WTC11 (cell line): ENCODE results near the gene ELMO1. TPM values are rescaled to one million over a fixed set of nuclear protein-coding genes. Genes with fewer than 3 reads are reported as not detected.

Source experiments
- ATAC-seq: fragments of 200-7000 bp; cut with Tn5 transposase; 2 replicates; pipeline ENCODE4 v1.10.0; 2021; ENCODE audit warnings: mild to moderate bottlenecking, moderate library complexity
- CTCF ChIA-PET: fragments of 300-600 bp; sonication (Branson Sonifier 250); formaldehyde crosslinking; loops from one replicate; lab custom pipeline; 2021; ENCODE audit warnings: antibody characterized with exemption; lab: Charles Lee
- POLR2A ChIA-PET: fragments of 350-600 bp; sonication (Branson Sonifier 250); formaldehyde crosslinking; loops from one replicate; lab custom pipeline; 2021; ENCODE audit warnings: antibody characterized with exemption; lab: Charles Lee
- DNase-seq: peaks from one replicate; pipeline ENCODE4 v3.0.0; 2021; ENCODE audit warnings: low spot score
- H3K27ac Mint-ChIP-seq: 2 replicates; pipeline ENCODE4 v1.8.0; 2021; ENCODE audit warnings: mixed read lengths
- H3K27me3 Mint-ChIP-seq: 2 replicates; pipeline ENCODE4 v1.8.0; 2021; ENCODE audit warnings: low read depth, mild to moderate bottlenecking, moderate library complexity, mixed read lengths
- H3K36me3 Mint-ChIP-seq: 2 replicates; pipeline ENCODE4 v1.8.0; 2021; ENCODE audit warnings: mixed read lengths
- H3K4me1 Mint-ChIP-seq: 2 replicates; pipeline ENCODE4 v1.8.0; 2022; ENCODE audit warnings: mixed read lengths
- H3K4me3 Mint-ChIP-seq: 2 replicates; pipeline ENCODE4 v1.8.0; 2021; ENCODE audit warnings: mild to moderate bottlenecking, moderate library complexity, mixed read lengths
- H3K9me3 Mint-ChIP-seq: 2 replicates; pipeline ENCODE4 v1.8.0; 2021; ENCODE audit warnings: mixed read lengths
- EMX1 ChIP-seq: fragments of 250-450 bp; sonication (Bioruptor Pico); IDR thresholded peaks from 2 replicates; pipeline ENCODE4 v1.8.0; 2021; ENCODE audit warnings: mild to moderate bottlenecking
- ETV6 ChIP-seq: sonication (generic); formaldehyde crosslinking; IDR thresholded peaks from 2 replicates; pipeline ENCODE4 v1.8.1; 2022; ENCODE audit warnings: mild to moderate bottlenecking, missing genetic modification reagents
- FOXK1 ChIP-seq: sonication (generic); formaldehyde crosslinking; IDR thresholded peaks from 2 replicates; pipeline ENCODE4 v1.8.0; 2022; ENCODE audit warnings: mild to moderate bottlenecking, moderate library complexity, missing genetic modification reagents
- FOXP1 ChIP-seq: sonication (generic); formaldehyde crosslinking; IDR thresholded peaks from 2 replicates; pipeline ENCODE4 v1.8.0; 2022; ENCODE audit warnings: missing genetic modification reagents, mild to moderate bottlenecking, moderate library complexity, borderline replicate concordance
- GTF2I ChIP-seq: fragments of 250-450 bp; sonication (Bioruptor Pico); conservative IDR thresholded peaks from 2 replicates; pipeline ENCODE4 v1.4.0; 2021; ENCODE audit warnings: mild to moderate bottlenecking
- MYBL2 ChIP-seq: sonication (generic); formaldehyde crosslinking; IDR thresholded peaks from 2 replicates; pipeline ENCODE4 v1.8.1; 2023; ENCODE audit warnings: mild to moderate bottlenecking, moderate library complexity, missing genetic modification reagents
- NR2C2 ChIP-seq: sonication (generic); formaldehyde crosslinking; IDR thresholded peaks from 2 replicates; pipeline ENCODE4 v1.8.0; 2022; ENCODE audit warnings: mild to moderate bottlenecking, missing genetic modification reagents
- SMAD4 ChIP-seq: sonication (generic); formaldehyde crosslinking; IDR thresholded peaks from 2 replicates; pipeline ENCODE4 v1.8.0; 2022; ENCODE audit warnings: mild to moderate bottlenecking, missing genetic modification reagents
- SP1 ChIP-seq: sonication (generic); formaldehyde crosslinking; conservative IDR thresholded peaks from 2 replicates; pipeline ENCODE4 v1.8.1; 2022; ENCODE audit warnings: missing genetic modification reagents
- TEAD1 ChIP-seq: sonication (generic); formaldehyde crosslinking; IDR thresholded peaks from 2 replicates; pipeline ENCODE4 v1.8.0; 2022; ENCODE audit warnings: mild to moderate bottlenecking, missing genetic modification reagents
- TEAD4 ChIP-seq: sonication (generic); formaldehyde crosslinking; IDR thresholded peaks from 2 replicates; pipeline ENCODE4 v1.8.0; 2022; ENCODE audit warnings: mild to moderate bottlenecking, missing genetic modification reagents
- USF2 ChIP-seq: sonication (generic); formaldehyde crosslinking; IDR thresholded peaks from 2 replicates; pipeline ENCODE4 v1.8.1; 2023; ENCODE audit warnings: mild to moderate bottlenecking, missing genetic modification reagents, moderate library complexity
- ZBTB43 ChIP-seq: sonication (generic); formaldehyde crosslinking; IDR thresholded peaks from 2 replicates; pipeline ENCODE4 v1.8.1; 2023; ENCODE audit warnings: mild to moderate bottlenecking, missing genetic modification reagents
- ZNF138 ChIP-seq: sonication (generic); formaldehyde crosslinking; conservative IDR thresholded peaks from 2 replicates; pipeline ENCODE4 v1.8.1; 2022; ENCODE audit warnings: mild to moderate bottlenecking, moderate library complexity, missing genetic modification reagents
- ZNF232 ChIP-seq: sonication (generic); formaldehyde crosslinking; IDR thresholded peaks from 2 replicates; pipeline ENCODE4 v1.8.0; 2022; ENCODE audit warnings: mild to moderate bottlenecking, missing genetic modification reagents
- ZNF416 ChIP-seq: fragments of 250-450 bp; sonication (Bioruptor Pico); IDR thresholded peaks from 2 replicates; pipeline ENCODE4 v1.9.0; 2021; ENCODE audit warnings: mild to moderate bottlenecking, inconsistent platforms
- ZNF512 ChIP-seq: sonication (generic); formaldehyde crosslinking; IDR thresholded peaks from 2 replicates; pipeline ENCODE4 v1.8.1; 2022; ENCODE audit warnings: missing genetic modification reagents, borderline replicate concordance
- total RNA-seq: library from RNA; stranded (reverse); gene quantifications from 3 replicates; pipeline ENCODE4 v1.2.3, GENCODE V29; 2021
- TF ChIP-seq, protein P1 (sequence below): sonication (generic); formaldehyde crosslinking; IDR thresholded peaks from 2 replicates; pipeline ENCODE4 v1.8.1; 2023; ENCODE audit warnings: mild to moderate bottlenecking, missing genetic modification reagents, borderline replicate concordance
- TF ChIP-seq, protein P2 (sequence below): sonication (generic); formaldehyde crosslinking; IDR thresholded peaks from 2 replicates; pipeline ENCODE4 v1.8.0; 2023; ENCODE audit warnings: missing genetic modification reagents
- TF ChIP-seq, protein P3 (sequence below): sonication (generic); formaldehyde crosslinking; IDR thresholded peaks from 2 replicates; pipeline ENCODE4 v1.8.0; 2022; ENCODE audit warnings: mild to moderate bottlenecking, missing genetic modification reagents
- TF ChIP-seq, protein P4 (sequence below): fragments of 250-450 bp; sonication (Bioruptor Pico); IDR thresholded peaks from 2 replicates; pipeline ENCODE4 v2.1.2; 2022; ENCODE audit warnings: mild to moderate bottlenecking, moderate library complexity
- TF ChIP-seq, protein P5 (sequence below): sonication (generic); formaldehyde crosslinking; IDR thresholded peaks from 2 replicates; pipeline ENCODE4 v1.8.0; 2022; ENCODE audit warnings: mild to moderate bottlenecking, missing genetic modification reagents
- TF ChIP-seq, protein P6 (sequence below): sonication (generic); formaldehyde crosslinking; IDR thresholded peaks from 2 replicates; pipeline ENCODE4 v1.8.1; 2022; ENCODE audit warnings: mild to moderate bottlenecking, moderate library complexity, missing genetic modification reagents

Gene ELMO1
- total RNA-seq, 1 experiment from 2014 or later: 19.4 TPM

DNA sequence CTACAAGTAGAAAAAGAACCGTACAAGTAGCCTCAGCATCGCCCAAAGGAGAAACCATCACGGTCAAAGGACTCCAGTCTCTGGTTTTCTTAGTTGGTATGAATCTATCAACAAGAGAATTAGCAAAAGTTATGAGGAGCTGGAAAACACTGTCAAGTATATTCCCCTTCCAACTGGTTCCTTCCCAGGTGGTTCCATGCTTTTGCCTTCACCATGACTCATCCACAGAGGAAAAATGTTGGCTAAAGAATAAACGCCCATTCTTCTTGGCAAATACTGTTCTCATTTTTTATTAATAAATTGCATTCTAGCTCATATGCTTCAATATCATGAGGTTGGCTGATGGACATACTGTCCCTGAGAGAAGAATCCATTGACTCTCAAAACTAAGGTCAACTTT lies 6.4 kb downstream of the ELMO1 start (continued):
- TF ChIP-seq, protein P1, sequence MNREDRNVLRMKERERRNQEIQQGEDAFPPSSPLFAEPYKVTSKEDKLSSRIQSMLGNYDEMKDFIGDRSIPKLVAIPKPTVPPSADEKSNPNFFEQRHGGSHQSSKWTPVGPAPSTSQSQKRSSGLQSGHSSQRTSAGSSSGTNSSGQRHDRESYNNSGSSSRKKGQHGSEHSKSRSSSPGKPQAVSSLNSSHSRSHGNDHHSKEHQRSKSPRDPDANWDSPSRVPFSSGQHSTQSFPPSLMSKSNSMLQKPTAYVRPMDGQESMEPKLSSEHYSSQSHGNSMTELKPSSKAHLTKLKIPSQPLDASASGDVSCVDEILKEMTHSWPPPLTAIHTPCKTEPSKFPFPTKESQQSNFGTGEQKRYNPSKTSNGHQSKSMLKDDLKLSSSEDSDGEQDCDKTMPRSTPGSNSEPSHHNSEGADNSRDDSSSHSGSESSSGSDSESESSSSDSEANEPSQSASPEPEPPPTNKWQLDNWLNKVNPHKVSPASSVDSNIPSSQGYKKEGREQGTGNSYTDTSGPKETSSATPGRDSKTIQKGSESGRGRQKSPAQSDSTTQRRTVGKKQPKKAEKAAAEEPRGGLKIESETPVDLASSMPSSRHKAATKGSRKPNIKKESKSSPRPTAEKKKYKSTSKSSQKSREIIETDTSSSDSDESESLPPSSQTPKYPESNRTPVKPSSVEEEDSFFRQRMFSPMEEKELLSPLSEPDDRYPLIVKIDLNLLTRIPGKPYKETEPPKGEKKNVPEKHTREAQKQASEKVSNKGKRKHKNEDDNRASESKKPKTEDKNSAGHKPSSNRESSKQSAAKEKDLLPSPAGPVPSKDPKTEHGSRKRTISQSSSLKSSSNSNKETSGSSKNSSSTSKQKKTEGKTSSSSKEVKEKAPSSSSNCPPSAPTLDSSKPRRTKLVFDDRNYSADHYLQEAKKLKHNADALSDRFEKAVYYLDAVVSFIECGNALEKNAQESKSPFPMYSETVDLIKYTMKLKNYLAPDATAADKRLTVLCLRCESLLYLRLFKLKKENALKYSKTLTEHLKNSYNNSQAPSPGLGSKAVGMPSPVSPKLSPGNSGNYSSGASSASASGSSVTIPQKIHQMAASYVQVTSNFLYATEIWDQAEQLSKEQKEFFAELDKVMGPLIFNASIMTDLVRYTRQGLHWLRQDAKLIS (CRISPR knock-in tag): no peak
- TF ChIP-seq ZNF416 (CRISPR knock-in tag) (no peak), SP1 (CRISPR knock-in tag) (no peak), MYBL2 (CRISPR knock-in tag) (no peak), ZNF512 (no peak)

DNA sequence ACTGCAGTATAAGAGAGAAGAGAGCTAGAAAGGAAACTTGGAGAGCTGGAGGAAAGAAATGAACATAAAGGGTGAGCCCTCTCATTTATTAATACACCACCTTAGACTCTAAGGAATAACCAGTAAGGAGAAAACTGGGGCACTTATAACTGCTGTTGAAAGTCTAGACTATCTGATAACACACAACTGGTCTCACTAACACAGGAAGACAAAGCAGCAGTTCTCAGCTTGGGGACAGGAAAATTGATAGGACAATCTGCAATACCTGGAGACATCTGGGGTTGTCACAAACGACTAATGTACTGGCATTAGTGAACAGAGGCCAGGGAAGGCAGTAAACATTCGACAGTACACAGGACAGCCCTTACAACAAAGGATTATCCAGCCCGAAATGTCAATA lies 6.8 kb downstream of the ELMO1 start:
- Mint-ChIP-seq H3K27ac (no peak overlapping the region), H3K4me3 (no peak overlapping the region), H3K36me3 (no peaks in the 10 kb centered on the region)
- POLR2A ChIA-PET: no interaction called here
- TF ChIP-seq ZBTB43 (no peak), FOXP1 (CRISPR knock-in tag) (no peak)
- TF ChIP-seq, all 79 proteins: peak for 0
- ATAC-seq (no peak), DNase-seq (no peak)
- CTCF ChIA-PET: no interaction called here
- Mint-ChIP-seq H3K27me3 (peaks cover 3% of the 10 kb centered on the region), H3K9me3 (no peaks in the 10 kb centered on the region), H3K4me1 (peaks cover 25% of the 10 kb centered on the region)

DNA sequence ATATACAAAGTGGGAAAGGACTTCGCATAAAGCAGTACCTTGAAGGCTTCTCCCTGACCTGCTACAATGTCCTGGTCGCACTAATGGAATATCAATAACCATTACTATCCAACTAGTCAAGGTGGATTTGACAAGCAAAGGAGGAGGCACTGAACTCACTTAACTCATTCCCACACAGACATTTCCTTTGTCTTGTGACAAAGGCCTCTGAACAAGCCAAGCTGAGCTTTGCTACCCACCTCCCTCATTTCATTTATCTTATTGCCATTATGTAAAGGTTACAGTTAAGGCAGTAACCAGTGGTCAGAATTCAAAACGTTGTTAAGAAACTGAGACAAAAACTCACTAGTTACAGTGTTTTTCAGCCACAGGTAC lies 7.3 kb downstream of the ELMO1 start:
- DNase-seq: no peak
- no peak for ATAC-seq
- peaks cover 21% of the 10 kb centered on the region for H3K4me1 Mint-ChIP-seq
- no peaks in the 10 kb centered on the region for H3K9me3 Mint-ChIP-seq
- no peak overlapping the region for H3K4me3 Mint-ChIP-seq
- CTCF ChIA-PET: no interaction called here
- H3K27ac Mint-ChIP-seq: no peak overlapping the region
- no peaks in the 10 kb centered on the region for H3K36me3 Mint-ChIP-seq
- H3K27me3 Mint-ChIP-seq: no peaks in the 10 kb centered on the region
- POLR2A ChIA-PET: no interaction called here
- TF ChIP-seq FOXK1 (no peak), ETV6 (CRISPR knock-in tag) (no peak), ZNF232 (CRISPR knock-in tag) (no peak), EMX1 (CRISPR knock-in tag) (no peak), USF2 (CRISPR knock-in tag) (no peak), TEAD4 (CRISPR knock-in tag) (no peak), ZNF138 (CRISPR knock-in tag) (no peak), NR2C2 (no peak), ZNF416 (CRISPR knock-in tag) (no peak), SMAD4 (no peak), TEAD1 (CRISPR knock-in tag) (no peak), GTF2I (CRISPR knock-in tag) (no peak)
- TF ChIP-seq, protein P2, sequence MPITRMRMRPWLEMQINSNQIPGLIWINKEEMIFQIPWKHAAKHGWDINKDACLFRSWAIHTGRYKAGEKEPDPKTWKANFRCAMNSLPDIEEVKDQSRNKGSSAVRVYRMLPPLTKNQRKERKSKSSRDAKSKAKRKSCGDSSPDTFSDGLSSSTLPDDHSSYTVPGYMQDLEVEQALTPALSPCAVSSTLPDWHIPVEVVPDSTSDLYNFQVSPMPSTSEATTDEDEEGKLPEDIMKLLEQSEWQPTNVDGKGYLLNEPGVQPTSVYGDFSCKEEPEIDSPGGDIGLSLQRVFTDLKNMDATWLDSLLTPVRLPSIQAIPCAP: no peak
- TF ChIP-seq, protein P3, sequence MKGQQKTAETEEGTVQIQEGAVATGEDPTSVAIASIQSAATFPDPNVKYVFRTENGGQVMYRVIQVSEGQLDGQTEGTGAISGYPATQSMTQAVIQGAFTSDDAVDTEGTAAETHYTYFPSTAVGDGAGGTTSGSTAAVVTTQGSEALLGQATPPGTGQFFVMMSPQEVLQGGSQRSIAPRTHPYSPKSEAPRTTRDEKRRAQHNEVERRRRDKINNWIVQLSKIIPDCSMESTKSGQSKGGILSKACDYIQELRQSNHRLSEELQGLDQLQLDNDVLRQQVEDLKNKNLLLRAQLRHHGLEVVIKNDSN: no peak
- TF ChIP-seq, protein P4, sequence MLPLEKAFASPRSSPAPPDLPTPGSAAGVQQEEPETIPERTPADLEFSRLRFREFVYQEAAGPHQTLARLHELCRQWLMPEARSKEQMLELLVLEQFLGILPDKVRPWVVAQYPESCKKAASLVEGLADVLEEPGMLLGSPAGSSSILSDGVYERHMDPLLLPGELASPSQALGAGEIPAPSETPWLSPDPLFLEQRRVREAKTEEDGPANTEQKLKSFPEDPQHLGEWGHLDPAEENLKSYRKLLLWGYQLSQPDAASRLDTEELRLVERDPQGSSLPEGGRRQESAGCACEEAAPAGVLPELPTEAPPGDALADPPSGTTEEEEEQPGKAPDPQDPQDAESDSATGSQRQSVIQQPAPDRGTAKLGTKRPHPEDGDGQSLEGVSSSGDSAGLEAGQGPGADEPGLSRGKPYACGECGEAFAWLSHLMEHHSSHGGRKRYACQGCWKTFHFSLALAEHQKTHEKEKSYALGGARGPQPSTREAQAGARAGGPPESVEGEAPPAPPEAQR (CRISPR knock-in tag): no peak
- TF ChIP-seq, protein P5, sequence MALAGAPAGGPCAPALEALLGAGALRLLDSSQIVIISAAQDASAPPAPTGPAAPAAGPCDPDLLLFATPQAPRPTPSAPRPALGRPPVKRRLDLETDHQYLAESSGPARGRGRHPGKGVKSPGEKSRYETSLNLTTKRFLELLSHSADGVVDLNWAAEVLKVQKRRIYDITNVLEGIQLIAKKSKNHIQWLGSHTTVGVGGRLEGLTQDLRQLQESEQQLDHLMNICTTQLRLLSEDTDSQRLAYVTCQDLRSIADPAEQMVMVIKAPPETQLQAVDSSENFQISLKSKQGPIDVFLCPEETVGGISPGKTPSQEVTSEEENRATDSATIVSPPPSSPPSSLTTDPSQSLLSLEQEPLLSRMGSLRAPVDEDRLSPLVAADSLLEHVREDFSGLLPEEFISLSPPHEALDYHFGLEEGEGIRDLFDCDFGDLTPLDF (CRISPR knock-in tag): no peak
- TF ChIP-seq, protein P6, sequence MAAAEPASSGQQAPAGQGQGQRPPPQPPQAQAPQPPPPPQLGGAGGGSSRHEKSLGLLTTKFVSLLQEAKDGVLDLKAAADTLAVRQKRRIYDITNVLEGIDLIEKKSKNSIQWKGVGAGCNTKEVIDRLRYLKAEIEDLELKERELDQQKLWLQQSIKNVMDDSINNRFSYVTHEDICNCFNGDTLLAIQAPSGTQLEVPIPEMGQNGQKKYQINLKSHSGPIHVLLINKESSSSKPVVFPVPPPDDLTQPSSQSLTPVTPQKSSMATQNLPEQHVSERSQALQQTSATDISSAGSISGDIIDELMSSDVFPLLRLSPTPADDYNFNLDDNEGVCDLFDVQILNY: no peak
